ENCODE results near the gene ATP5F1E. TPM values are rescaled to one million over a fixed set of nuclear protein-coding genes. Genes with fewer than 3 reads are reported as not detected.

The ATP5F1E gene
- total RNA-seq, 1 donor from 2014 or later = 132 TPM

GRCh38 chr20:59026904-59027740 lies 5.0 kb downstream of the ATP5F1E start:
- ATAC-seq (no peak), DNase-seq (ENCODE audit: missing footprints) (no peak)
- intact Hi-C loops (cut with DNase I) = no loop called here

- intact Hi-C loops (cut with DNase I) = no loop called here
- ATAC-seq = no peak
- no peak for DNase-seq (ENCODE audit: missing footprints)
These were observed 6.6 kb downstream of the ATP5F1E start for GRCh38 chr20:59025511-59025910.

- DNase-seq (ENCODE audit: missing footprints) (no peak), ATAC-seq (no peak)
- intact Hi-C loops (cut with DNase I) = no loop called here
These were observed 7.0 kb downstream of the ATP5F1E start for GRCh38 chr20:59025086-59025485.

- intact Hi-C loops (cut with DNase I) = no loop called here
- ATAC-seq (no peak), DNase-seq (ENCODE audit: missing footprints) (no peak)
These were observed 8.0 kb downstream of the ATP5F1E start for GRCh38 chr20:59024111-59024530.

- intact Hi-C loops (cut with DNase I) = no loop called here
- no peak for DNase-seq (ENCODE audit: missing footprints)
- ATAC-seq = no peak
These were observed 8.5 kb downstream of the ATP5F1E start for GRCh38 chr20:59023616-59024015.

GRCh38 chr20:59022754-59023153 lies 9.4 kb downstream of the ATP5F1E start:
- no peak for ATAC-seq
- DNase-seq (ENCODE audit: missing footprints) = no peak
- intact Hi-C loops (cut with DNase I) = no loop called here

GRCh38 chr20:59020938-59021551 lies 11.1 kb downstream of the ATP5F1E start:
- DNase-seq (ENCODE audit: missing footprints) (no peak), ATAC-seq (no peak)
- intact Hi-C loops (cut with DNase I) = no loop called here

GRCh38 chr20:59019217-59019616 lies 12.9 kb downstream of the ATP5F1E start, which contains the start of gene TUBB1:
TUBB1 (plus strand) TSS chr20:59019429; CDS start chr20:59019523, 94 bp downstream.
- no peak for ATAC-seq
- DNase-seq (ENCODE audit: missing footprints) = no peak
- intact Hi-C loops (cut with DNase I) = no loop called here

- no peak for DNase-seq (ENCODE audit: missing footprints)
- ATAC-seq = no peak
- intact Hi-C loops (cut with DNase I) = no loop called here
These were observed 13.3 kb downstream of the ATP5F1E start for GRCh38 chr20:59018817-59019216.

- no peak for DNase-seq (ENCODE audit: missing footprints)
- intact Hi-C loops (cut with DNase I) = no loop called here
- peak; percentile 14 for ATAC-seq
These were observed 14.5 kb downstream of the ATP5F1E start for GRCh38 chr20:59017493-59018231.

GRCh38 chr20:59016795-59017492 lies 15.2 kb downstream of the ATP5F1E start:
- peak; percentile 44 for ATAC-seq
- intact Hi-C loops (cut with DNase I) = no loop called here
- no peak for DNase-seq (ENCODE audit: missing footprints)

- DNase-seq (ENCODE audit: missing footprints) (no peak), ATAC-seq (no peak)
- intact Hi-C loops (cut with DNase I) = no loop called here
These were observed 16.1 kb downstream of the ATP5F1E start for GRCh38 chr20:59015812-59016711.

- intact Hi-C loops (cut with DNase I) = no loop called here
- no peak for DNase-seq (ENCODE audit: missing footprints)
- no peak for ATAC-seq
These were observed 16.7 kb downstream of the ATP5F1E start for GRCh38 chr20:59015411-59015810.

- ATAC-seq (no peak), DNase-seq (ENCODE audit: missing footprints) (no peak)
- intact Hi-C loops (cut with DNase I) = no loop called here
These were observed 17.3 kb downstream of the ATP5F1E start for GRCh38 chr20:59014680-59015389.

- intact Hi-C loops (cut with DNase I) = no loop called here
- ATAC-seq = no peak
- DNase-seq (ENCODE audit: missing footprints) = no peak
These were observed 18.1 kb downstream of the ATP5F1E start for GRCh38 chr20:59013959-59014608.

GRCh38 chr20:59013031-59013951 lies 18.8 kb downstream of the ATP5F1E start:
- ATAC-seq (no peak), DNase-seq (ENCODE audit: missing footprints) (no peak)
- intact Hi-C loops (cut with DNase I) = no loop called here

Measured in Right ventricle myocardium inferior (tissue), 1 donor.